ENCODE data around the gene DGLUCY.

DNA sequence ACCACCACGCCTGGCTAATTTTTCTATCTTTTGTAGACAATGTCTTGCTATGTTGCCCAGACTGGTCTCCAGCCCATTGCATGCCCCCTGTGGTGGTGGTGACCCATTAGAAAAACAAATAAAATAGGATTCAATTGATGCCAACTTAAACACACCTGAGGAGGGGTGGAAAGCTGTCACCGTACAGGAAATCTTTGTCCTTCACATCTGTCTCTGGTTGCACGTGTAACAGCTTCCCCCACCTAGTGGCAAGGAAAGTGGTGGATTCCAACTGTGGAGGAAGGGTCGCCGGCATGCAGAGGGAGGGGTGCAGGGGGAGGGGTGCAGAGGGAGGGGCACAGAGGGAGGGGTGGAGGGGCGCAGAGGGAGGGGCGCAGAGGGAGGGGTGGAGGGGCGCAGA is 156.7 kb downstream of the DGLUCY start:
- TF ChIP-seq, protein P1, sequence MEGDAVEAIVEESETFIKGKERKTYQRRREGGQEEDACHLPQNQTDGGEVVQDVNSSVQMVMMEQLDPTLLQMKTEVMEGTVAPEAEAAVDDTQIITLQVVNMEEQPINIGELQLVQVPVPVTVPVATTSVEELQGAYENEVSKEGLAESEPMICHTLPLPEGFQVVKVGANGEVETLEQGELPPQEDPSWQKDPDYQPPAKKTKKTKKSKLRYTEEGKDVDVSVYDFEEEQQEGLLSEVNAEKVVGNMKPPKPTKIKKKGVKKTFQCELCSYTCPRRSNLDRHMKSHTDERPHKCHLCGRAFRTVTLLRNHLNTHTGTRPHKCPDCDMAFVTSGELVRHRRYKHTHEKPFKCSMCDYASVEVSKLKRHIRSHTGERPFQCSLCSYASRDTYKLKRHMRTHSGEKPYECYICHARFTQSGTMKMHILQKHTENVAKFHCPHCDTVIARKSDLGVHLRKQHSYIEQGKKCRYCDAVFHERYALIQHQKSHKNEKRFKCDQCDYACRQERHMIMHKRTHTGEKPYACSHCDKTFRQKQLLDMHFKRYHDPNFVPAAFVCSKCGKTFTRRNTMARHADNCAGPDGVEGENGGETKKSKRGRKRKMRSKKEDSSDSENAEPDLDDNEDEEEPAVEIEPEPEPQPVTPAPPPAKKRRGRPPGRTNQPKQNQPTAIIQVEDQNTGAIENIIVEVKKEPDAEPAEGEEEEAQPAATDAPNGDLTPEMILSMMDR (IDR thresholded peaks at IDR 0.05; ENCODE audit: control extremely low read depth in 1 of 3, insufficient read depth in 1 of 3, low read depth in 1 of 3, low read length in 3 of 3): peak; percentile 2 to 26 (median 23)
- no peak for TF ChIP-seq POLR2A (IDR thresholded peaks at IDR 0.05; ENCODE audit: control extremely low read depth in 1 of 2, low read depth in 2 of 2, low read length in 2 of 2)
- no peak for TF ChIP-seq FOSL1 (IDR thresholded peaks at IDR 0.05; ENCODE audit: insufficient read depth, low read depth, low read length)
- TF ChIP-seq SRF (IDR thresholded peaks at IDR 0.05; ENCODE audit: low read depth, low read length): no peak
- TF ChIP-seq USF2 (IDR thresholded peaks at IDR 0.05; ENCODE audit: low read length): no peak
- TF ChIP-seq SUZ12 (IDR thresholded peaks at IDR 0.05; ENCODE audit: low read length): no peak
- TF ChIP-seq PHF8 (conservative IDR thresholded peaks at IDR 0.05; ENCODE audit: low read depth, low read length): no peak
- no peak for TF ChIP-seq POLR2AphosphoS5 (IDR thresholded peaks at IDR 0.05; ENCODE audit: low read depth, low read length)
- TF ChIP-seq JUN (IDR thresholded peaks at IDR 0.05; ENCODE audit: low read depth, low read length): no peak
